ENCODE results near the gene ITGAE. TPM values are rescaled to one million over a fixed set of nuclear protein-coding genes. Genes with fewer than 3 reads are reported as not detected.

The ITGAE gene
- total and polyA plus RNA-seq, 2 experiments from 2014 or later: 11.7 to 44.9 TPM

DNA sequence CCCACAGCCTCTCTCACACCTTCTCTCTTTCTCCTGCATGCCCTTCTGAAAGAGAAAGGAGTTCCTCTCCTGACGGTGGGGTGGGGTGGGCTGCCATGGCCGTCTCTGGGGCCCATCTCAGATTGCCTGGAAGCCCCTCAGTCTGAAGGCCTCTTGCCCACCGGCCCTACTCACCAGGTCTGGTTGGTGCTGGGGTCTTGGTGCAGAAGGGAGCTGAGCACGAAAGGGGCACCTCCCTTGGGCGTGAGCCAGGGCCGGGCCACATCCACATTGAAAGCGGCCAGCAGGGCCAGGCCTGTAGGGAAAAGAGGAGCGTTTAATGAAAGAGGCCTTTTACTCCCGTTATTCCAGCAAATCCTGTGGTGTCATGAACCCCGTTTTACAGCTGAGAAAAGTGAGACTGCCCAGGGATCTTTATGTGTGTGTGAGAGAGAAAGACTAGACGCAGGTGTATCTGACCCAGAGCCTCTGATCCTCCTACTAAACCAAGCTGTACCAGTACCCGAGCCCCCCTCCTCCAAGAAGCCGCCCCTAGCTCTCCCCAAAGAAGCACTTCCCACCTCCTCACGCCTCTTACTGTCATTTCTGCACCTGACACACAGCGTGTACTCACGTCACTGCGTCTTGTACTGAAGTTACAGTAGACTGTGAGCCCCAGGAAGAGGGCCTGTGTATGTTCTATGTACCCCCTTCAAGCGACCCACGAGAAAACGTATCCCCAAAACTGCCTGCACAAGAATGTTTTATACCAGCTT is 23.4 kb downstream of the ITGAE start:
- Histone ChIP-seq H3F3A (replicated peaks; ENCODE audit: low read depth) (no peaks in the 10 kb centered on the region), H3K4me1 (ENCODE audit: insufficient read depth) (no peaks in the 10 kb centered on the region), H3K27me3 (ENCODE audit: insufficient read depth) (no peaks in the 10 kb centered on the region), H3K9me2 (ENCODE audit: insufficient read depth) (no peaks in the 10 kb centered on the region), H3K36me3 (ENCODE audit: insufficient read depth) (no peaks in the 10 kb centered on the region), H3K4me3 (no peak overlapping the region), H3K27ac (ENCODE audit: low read depth) (no peak overlapping the region), H4K20me1 (replicated peaks; ENCODE audit: insufficient read depth) (no peaks in the 10 kb centered on the region), H3K4me2 (no peak overlapping the region), H2AFZ (peak overlapping the region; percentile 47; the same call in 1 of the 2 replicates), H3K79me2 (replicated peaks; ENCODE audit: insufficient read depth) (no peaks in the 10 kb centered on the region)
- Mint-ChIP-seq H3K4me3 (no peak overlapping the region), H3K9me3 (no peaks in the 10 kb centered on the region), H3K27me3 (ENCODE audit: insufficient read depth, low read depth, poor library complexity) (peaks cover 4% of the 10 kb centered on the region), H3K27ac (no peak overlapping the region), H3K36me3 (ENCODE audit: low read depth) (no peaks in the 10 kb centered on the region), H3K4me1 (peaks cover 2% of the 10 kb centered on the region; the same call in 1 of the 3 replicates)
- no peak for DNase-seq (ENCODE audit: low spot score)
- TF ChIP-seq NANOG (IDR thresholded peaks at IDR 0.05; ENCODE audit: borderline replicate concordance): no peak
- no peak for TF ChIP-seq STAT1 (IDR thresholded peaks at IDR 0.05; ENCODE audit: unreplicated experiment)
- no peak for TF ChIP-seq EZH2 (IDR thresholded peaks at IDR 0.05; ENCODE audit: low read depth, unreplicated experiment)
- TF ChIP-seq, protein P1, sequence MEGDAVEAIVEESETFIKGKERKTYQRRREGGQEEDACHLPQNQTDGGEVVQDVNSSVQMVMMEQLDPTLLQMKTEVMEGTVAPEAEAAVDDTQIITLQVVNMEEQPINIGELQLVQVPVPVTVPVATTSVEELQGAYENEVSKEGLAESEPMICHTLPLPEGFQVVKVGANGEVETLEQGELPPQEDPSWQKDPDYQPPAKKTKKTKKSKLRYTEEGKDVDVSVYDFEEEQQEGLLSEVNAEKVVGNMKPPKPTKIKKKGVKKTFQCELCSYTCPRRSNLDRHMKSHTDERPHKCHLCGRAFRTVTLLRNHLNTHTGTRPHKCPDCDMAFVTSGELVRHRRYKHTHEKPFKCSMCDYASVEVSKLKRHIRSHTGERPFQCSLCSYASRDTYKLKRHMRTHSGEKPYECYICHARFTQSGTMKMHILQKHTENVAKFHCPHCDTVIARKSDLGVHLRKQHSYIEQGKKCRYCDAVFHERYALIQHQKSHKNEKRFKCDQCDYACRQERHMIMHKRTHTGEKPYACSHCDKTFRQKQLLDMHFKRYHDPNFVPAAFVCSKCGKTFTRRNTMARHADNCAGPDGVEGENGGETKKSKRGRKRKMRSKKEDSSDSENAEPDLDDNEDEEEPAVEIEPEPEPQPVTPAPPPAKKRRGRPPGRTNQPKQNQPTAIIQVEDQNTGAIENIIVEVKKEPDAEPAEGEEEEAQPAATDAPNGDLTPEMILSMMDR (conservative IDR thresholded peaks at IDR 0.05; ENCODE audit: low read depth in 2 of 2): no peak
- TF ChIP-seq ZNF114 (CRISPR knock-in tag; IDR thresholded peaks at IDR 0.05): no peak
- no peak for TF ChIP-seq POLR2AphosphoS5 (IDR thresholded peaks at IDR 0.05; ENCODE audit: low read depth)
- TF ChIP-seq, protein P2, sequence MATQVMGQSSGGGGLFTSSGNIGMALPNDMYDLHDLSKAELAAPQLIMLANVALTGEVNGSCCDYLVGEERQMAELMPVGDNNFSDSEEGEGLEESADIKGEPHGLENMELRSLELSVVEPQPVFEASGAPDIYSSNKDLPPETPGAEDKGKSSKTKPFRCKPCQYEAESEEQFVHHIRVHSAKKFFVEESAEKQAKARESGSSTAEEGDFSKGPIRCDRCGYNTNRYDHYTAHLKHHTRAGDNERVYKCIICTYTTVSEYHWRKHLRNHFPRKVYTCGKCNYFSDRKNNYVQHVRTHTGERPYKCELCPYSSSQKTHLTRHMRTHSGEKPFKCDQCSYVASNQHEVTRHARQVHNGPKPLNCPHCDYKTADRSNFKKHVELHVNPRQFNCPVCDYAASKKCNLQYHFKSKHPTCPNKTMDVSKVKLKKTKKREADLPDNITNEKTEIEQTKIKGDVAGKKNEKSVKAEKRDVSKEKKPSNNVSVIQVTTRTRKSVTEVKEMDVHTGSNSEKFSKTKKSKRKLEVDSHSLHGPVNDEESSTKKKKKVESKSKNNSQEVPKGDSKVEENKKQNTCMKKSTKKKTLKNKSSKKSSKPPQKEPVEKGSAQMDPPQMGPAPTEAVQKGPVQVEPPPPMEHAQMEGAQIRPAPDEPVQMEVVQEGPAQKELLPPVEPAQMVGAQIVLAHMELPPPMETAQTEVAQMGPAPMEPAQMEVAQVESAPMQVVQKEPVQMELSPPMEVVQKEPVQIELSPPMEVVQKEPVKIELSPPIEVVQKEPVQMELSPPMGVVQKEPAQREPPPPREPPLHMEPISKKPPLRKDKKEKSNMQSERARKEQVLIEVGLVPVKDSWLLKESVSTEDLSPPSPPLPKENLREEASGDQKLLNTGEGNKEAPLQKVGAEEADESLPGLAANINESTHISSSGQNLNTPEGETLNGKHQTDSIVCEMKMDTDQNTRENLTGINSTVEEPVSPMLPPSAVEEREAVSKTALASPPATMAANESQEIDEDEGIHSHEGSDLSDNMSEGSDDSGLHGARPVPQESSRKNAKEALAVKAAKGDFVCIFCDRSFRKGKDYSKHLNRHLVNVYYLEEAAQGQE (IDR thresholded peaks at IDR 0.05; ENCODE audit: unreplicated experiment): no peak
- TF ChIP-seq EZH2phosphoT487 (IDR thresholded peaks at IDR 0.05; ENCODE audit: unreplicated experiment): no peak
- TF ChIP-seq CREB1 (CRISPR knock-in tag; IDR thresholded peaks at IDR 0.05; ENCODE audit: low read depth): no peak
- no peak for TF ChIP-seq ZNF331 (CRISPR knock-in tag; IDR thresholded peaks at IDR 0.05; ENCODE audit: low read depth)
- TF ChIP-seq, protein P3, sequence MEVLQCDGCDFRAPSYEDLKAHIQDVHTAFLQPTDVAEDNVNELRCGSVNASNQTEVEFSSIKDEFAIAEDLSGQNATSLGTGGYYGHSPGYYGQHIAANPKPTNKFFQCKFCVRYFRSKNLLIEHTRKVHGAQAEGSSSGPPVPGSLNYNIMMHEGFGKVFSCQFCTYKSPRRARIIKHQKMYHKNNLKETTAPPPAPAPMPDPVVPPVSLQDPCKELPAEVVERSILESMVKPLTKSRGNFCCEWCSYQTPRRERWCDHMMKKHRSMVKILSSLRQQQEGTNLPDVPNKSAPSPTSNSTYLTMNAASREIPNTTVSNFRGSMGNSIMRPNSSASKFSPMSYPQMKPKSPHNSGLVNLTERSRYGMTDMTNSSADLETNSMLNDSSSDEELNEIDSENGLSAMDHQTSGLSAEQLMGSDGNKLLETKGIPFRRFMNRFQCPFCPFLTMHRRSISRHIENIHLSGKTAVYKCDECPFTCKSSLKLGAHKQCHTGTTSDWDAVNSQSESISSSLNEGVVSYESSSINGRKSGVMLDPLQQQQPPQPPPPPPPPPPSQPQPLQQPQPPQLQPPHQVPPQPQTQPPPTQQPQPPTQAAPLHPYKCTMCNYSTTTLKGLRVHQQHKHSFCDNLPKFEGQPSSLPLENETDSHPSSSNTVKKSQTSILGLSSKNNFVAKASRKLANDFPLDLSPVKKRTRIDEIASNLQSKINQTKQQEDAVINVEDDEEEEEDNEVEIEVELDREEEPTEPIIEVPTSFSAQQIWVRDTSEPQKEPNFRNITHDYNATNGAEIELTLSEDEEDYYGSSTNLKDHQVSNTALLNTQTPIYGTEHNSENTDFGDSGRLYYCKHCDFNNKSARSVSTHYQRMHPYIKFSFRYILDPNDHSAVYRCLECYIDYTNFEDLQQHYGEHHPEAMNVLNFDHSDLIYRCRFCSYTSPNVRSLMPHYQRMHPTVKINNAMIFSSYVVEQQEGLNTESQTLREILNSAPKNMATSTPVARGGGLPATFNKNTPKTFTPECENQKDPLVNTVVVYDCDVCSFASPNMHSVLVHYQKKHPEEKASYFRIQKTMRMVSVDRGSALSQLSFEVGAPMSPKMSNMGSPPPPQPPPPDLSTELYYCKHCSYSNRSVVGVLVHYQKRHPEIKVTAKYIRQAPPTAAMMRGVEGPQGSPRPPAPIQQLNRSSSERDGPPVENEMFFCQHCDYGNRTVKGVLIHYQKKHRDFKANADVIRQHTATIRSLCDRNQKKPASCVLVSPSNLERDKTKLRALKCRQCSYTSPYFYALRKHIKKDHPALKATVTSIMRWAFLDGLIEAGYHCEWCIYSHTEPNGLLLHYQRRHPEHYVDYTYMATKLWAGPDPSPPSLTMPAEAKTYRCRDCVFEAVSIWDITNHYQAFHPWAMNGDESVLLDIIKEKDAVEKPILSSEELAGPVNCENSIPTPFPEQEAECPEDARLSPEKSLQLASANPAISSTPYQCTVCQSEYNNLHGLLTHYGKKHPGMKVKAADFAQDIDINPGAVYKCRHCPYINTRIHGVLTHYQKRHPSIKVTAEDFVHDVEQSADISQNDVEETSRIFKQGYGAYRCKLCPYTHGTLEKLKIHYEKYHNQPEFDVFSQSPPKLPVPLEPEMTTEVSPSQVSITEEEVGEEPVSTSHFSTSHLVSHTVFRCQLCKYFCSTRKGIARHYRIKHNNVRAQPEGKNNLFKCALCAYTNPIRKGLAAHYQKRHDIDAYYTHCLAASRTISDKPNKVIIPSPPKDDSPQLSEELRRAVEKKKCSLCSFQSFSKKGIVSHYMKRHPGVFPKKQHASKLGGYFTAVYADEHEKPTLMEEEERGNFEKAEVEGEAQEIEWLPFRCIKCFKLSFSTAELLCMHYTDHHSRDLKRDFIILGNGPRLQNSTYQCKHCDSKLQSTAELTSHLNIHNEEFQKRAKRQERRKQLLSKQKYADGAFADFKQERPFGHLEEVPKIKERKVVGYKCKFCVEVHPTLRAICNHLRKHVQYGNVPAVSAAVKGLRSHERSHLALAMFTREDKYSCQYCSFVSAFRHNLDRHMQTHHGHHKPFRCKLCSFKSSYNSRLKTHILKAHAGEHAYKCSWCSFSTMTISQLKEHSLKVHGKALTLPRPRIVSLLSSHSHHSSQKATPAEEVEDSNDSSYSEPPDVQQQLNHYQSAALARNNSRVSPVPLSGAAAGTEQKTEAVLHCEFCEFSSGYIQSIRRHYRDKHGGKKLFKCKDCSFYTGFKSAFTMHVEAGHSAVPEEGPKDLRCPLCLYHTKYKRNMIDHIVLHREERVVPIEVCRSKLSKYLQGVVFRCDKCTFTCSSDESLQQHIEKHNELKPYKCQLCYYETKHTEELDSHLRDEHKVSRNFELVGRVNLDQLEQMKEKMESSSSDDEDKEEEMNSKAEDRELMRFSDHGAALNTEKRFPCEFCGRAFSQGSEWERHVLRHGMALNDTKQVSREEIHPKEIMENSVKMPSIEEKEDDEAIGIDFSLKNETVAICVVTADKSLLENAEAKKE (CRISPR knock-in tag; IDR thresholded peaks at IDR 0.05): no peak
- no peak for TF ChIP-seq JUNB (IDR thresholded peaks at IDR 0.05; ENCODE audit: unreplicated experiment)
- TF ChIP-seq, protein P4, sequence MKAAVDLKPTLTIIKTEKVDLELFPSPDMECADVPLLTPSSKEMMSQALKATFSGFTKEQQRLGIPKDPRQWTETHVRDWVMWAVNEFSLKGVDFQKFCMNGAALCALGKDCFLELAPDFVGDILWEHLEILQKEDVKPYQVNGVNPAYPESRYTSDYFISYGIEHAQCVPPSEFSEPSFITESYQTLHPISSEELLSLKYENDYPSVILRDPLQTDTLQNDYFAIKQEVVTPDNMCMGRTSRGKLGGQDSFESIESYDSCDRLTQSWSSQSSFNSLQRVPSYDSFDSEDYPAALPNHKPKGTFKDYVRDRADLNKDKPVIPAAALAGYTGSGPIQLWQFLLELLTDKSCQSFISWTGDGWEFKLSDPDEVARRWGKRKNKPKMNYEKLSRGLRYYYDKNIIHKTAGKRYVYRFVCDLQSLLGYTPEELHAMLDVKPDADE (IDR thresholded peaks at IDR 0.05): no peak
- no peak for ATAC-seq

Data from GM23338 (cell line).